RWPE2 (cell line): ENCODE results near the gene CROCC2.

ENCODE experiments used
- ATAC-seq: fragments of 200-7000 bp; cut with Tn5 transposase; 3 replicates; pipeline ENCODE4 v1.9.1; 2021; ENCODE audit warnings: low read depth
- DNase-seq: peaks from one replicate; pipeline ENCODE4 v3.0.0-alpha.2; 2020; ENCODE audit warnings: low spot score
- H3K27ac ChIP-seq: fragments of 450-650 bp; 2 replicates; pipeline ENCODE4 v1.5.1; 2017; ENCODE audit warnings: mild to moderate bottlenecking; ENCODE audit not compliant: poor library complexity, severe bottlenecking
- H3K27me3 ChIP-seq: fragments of 250-450 bp; sonication (Bioruptor Pico); 2 replicates; pipeline ENCODE4 v1.5.1; 2021; ENCODE audit warnings: mild to moderate bottlenecking, moderate library complexity; ENCODE audit not compliant: insufficient read depth, poor library complexity, severe bottlenecking
- H3K36me3 ChIP-seq: fragments of 250-450 bp; sonication (Bioruptor Pico); 2 replicates; pipeline ENCODE4 v1.5.1; 2020; ENCODE audit warnings: low read depth, mild to moderate bottlenecking, moderate library complexity
- H3K4me1 ChIP-seq: fragments of 250-450 bp; sonication (Bioruptor Pico); 2 replicates; pipeline ENCODE4 v1.5.1; 2021; ENCODE audit warnings: mild to moderate bottlenecking, moderate library complexity; ENCODE audit not compliant: insufficient read depth, poor library complexity, severe bottlenecking
- H3K4me3 ChIP-seq: fragments of 250-450 bp; sonication (Bioruptor Pico); 2 replicates; pipeline ENCODE4 v1.5.1; 2021; ENCODE audit warnings: mild to moderate bottlenecking, moderate library complexity; ENCODE audit not compliant: severe bottlenecking
- H3K9me3 ChIP-seq: fragments of 250-450 bp; sonication (Bioruptor Pico); 2 replicates; pipeline ENCODE4 v1.5.1; 2021; ENCODE audit warnings: mild to moderate bottlenecking, moderate library complexity; ENCODE audit not compliant: severe bottlenecking
- TF ChIP-seq, protein P1 (sequence below): fragments of 450-650 bp; IDR thresholded peaks from one replicate; pipeline ENCODE4 v1.5.1; 2017; ENCODE audit warnings: mild to moderate bottlenecking, moderate library complexity; ENCODE audit not compliant: poor library complexity, severe bottlenecking

The CROCC2 gene

DNA sequence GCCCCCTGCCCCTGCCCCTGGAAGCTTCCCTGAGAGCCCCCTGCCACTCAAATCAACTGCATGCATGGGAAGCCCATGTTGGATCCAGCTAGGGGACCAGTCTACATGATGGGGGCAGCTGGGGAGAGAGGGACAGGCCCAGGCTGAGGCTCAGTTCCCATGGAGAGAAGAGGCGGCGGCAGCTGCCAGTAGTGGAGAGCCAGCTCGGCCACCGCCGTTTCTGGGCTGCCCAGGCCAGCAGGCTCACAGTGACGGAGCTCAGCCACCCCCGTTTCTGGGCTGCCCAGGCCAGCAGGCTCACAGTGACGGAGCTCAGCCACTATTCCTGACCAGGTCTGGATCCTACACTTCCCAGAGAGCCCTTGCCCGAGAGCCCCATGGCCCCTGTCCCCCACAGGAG lies 13.8 kb upstream of the CROCC2 start:
- TF ChIP-seq, protein P1, sequence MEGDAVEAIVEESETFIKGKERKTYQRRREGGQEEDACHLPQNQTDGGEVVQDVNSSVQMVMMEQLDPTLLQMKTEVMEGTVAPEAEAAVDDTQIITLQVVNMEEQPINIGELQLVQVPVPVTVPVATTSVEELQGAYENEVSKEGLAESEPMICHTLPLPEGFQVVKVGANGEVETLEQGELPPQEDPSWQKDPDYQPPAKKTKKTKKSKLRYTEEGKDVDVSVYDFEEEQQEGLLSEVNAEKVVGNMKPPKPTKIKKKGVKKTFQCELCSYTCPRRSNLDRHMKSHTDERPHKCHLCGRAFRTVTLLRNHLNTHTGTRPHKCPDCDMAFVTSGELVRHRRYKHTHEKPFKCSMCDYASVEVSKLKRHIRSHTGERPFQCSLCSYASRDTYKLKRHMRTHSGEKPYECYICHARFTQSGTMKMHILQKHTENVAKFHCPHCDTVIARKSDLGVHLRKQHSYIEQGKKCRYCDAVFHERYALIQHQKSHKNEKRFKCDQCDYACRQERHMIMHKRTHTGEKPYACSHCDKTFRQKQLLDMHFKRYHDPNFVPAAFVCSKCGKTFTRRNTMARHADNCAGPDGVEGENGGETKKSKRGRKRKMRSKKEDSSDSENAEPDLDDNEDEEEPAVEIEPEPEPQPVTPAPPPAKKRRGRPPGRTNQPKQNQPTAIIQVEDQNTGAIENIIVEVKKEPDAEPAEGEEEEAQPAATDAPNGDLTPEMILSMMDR, result no peak
- Histone ChIP-seq H3K4me1 (no peaks in the 10 kb centered on the region), H3K27me3 (no peaks in the 10 kb centered on the region), H3K9me3 (no peaks in the 10 kb centered on the region), H3K4me3 (no peak overlapping the region), H3K27ac (no peak overlapping the region), H3K36me3 (no peaks in the 10 kb centered on the region)
- no peak for DNase-seq
- ATAC-seq, result no peak

DNA sequence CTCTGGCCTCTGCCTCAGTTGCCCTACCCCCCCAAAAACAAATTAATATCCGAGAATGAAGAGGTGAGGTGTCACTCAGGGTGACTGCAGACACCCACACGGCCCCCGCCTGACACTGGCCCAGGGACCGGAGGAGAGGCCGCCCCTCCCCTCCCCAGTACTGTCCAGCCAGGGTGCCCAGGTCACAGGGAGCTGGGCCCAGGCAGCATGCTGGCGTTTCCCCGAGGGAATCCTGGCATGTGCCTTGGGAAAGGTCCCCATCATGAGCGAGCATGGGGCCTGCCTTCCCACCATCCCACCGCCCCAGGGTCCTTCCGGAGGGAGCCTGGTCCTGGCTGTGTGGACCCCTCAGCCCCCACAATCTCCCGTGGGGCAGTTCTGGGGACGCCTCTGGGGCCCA lies 13.2 kb upstream of the CROCC2 start:
- Histone ChIP-seq H3K36me3 (no peaks in the 10 kb centered on the region), H3K4me1 (no peaks in the 10 kb centered on the region), H3K27me3 (no peaks in the 10 kb centered on the region), H3K9me3 (no peaks in the 10 kb centered on the region), H3K4me3 (no peak overlapping the region), H3K27ac (no peak overlapping the region)
- DNase-seq (no peak), ATAC-seq (no peak)
- TF ChIP-seq, protein P1, result no peak

DNA sequence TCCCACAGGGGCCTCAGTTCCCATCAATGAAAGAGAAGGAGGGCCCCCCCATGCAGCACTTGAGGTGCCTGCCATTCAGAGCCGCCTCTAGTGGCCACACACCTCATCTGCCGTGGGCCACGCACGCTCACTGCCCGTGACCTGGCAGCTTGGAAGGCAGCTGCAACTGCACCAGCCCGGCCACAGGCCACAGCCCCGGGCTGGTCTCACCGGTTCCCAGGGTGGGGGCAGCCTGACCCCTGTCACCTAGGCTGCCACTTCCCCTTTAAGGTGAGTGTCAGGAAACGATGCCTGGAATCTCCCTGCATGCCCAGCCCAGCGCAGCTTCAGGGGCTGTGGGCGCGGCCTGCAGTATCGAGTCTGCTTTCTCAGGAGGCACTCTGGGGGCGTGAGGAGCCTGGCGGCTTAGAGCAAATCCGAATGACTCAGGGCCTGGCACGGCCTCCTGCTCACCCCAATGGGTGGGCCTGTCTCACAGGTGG lies 12.7 kb upstream of the CROCC2 start:
- Histone ChIP-seq H3K27me3 (no peaks in the 10 kb centered on the region), H3K4me3 (no peak overlapping the region), H3K27ac (no peak overlapping the region), H3K9me3 (no peaks in the 10 kb centered on the region), H3K36me3 (no peaks in the 10 kb centered on the region), H3K4me1 (no peaks in the 10 kb centered on the region)
- no peak for DNase-seq
- peak; percentile 52 for ATAC-seq
- TF ChIP-seq, protein P1, result no peak

DNA sequence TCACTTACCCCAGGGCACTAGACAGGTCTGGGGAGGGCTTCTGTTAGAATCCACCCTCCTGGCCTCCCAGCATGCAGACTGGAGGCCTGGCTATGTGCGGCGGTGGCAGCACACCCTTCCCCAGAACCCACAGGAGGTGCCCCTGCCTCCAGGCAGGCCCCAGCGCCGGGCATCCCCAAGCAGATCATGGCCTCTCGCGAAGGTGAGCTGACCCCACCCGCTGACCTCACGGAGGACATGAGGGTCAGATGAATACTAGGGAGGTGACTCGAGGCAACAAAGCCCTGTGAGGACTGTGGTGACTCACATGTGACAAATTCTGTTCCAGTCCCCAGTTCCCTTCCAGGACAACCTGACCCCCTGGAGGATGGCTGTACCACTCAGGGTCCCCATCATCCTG lies 12.1 kb upstream of the CROCC2 start:
- no peak for ATAC-seq
- no peaks in the 10 kb centered on the region for H3K36me3 ChIP-seq
- no peaks in the 10 kb centered on the region for H3K4me1 ChIP-seq
- DNase-seq, result no peak
- TF ChIP-seq, protein P1, result no peak
- H3K27ac ChIP-seq, result no peak overlapping the region
- H3K27me3 ChIP-seq, result no peaks in the 10 kb centered on the region
- no peak overlapping the region for H3K4me3 ChIP-seq
- H3K9me3 ChIP-seq, result no peaks in the 10 kb centered on the region

DNA sequence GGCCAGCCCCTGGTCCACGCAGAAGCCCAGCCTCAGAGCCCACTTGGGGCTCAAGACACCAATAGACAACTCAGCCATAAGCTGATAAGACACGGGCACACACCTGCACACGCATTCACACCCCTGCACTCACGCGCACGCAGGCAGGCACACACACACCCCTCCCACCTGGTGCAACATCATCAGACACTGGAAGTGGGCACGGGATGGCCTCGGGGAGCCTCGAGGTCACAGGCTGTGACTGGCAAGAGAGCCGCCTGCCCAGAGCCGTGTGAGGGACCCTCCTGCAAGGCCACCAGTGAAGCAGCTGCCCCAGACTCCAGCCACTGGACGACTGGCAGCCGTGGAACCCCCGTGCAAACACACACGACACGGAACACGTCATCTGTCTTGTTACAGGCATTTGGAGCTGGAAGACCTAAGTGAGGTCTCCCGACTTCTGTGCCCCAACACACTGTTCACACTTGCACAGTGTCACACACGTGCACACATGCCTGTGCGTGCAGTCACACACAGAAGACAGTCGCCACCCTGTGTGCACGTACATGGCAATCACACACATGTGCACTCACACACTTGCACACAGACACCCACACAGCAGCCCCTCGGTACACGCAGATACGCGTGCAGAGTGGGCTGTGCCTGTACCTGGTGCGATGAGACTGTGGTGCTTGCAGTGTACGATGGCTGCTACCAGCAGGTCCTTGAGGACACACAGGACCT lies 11.1 kb upstream of the CROCC2 start:
- no peaks in the 10 kb centered on the region for H3K9me3 ChIP-seq
- ATAC-seq, result no peak
- no peaks in the 10 kb centered on the region for H3K36me3 ChIP-seq
- no peak overlapping the region for H3K4me3 ChIP-seq
- TF ChIP-seq, protein P1, result no peak
- no peak overlapping the region for H3K27ac ChIP-seq
- H3K27me3 ChIP-seq, result no peaks in the 10 kb centered on the region
- DNase-seq, result no peak
- no peaks in the 10 kb centered on the region for H3K4me1 ChIP-seq
